HG02943 (cell line): ENCODE data around the gene B3GNT7.
"Not testable (repeated sequence)": the region's sequence is repeated elsewhere in the genome, so short reads cannot be mapped to it uniquely, and the experiment has no call there.

Experiments used
- ATAC-seq: cut with Tn5 transposase; IDR thresholded peaks from one replicate; pipeline ENCODE4 v1.9.1; 2021; ENCODE audit warnings: mild to moderate bottlenecking, low read depth, moderate library complexity; ENCODE audit not compliant: unreplicated experiment

B3GNT7 gene

GRCh38 chr2:231418820-231419640, 23.5 kb downstream of the B3GNT7 start:
- ATAC-seq = no peak

DNA sequence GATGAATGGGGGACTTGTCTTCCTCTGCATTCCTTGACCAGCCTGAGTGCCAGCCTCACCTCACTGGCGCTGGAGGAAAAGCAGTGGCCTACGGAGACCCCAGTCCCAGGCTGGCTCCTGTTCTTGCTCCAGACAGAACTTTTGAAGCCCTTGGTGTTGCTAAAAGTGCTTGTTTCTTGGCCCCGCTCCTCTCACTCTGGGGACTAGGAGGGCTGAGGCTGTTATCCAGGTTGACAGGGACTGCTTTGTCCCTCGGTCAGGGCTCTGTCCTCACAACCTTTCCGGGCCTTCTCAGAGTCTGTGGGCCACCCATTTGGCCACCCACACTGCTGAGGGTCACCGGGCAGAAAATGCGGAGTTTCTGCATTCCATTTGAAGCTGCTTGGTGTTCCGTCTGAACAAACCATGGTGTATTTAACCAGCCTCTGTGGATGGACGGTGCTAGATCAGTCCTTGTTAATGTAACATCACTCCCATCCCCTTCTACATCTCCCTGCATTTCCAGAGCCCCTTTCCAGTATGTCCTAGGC, 25.6 kb downstream of the B3GNT7 start:
- ATAC-seq = no peak

DNA sequence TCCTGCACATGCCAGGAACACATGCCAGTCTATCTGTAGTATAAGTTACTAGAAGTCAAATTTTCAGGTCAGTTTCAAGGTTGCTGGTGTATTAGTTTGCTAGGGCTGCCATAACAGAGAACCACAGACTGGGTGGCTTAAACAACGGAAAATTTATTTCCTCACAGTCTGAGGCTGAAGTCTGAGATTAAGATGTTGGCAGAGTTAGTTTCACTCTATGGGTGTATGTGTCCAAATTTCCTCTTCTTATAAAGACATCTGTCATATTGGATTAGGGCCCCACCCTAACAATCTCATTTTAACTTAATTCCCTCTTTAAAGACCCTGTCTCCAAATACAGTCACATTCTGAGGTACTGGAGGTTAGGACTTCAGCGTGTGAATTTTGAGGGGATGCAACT, 26.5 kb downstream of the B3GNT7 start:
- ATAC-seq = no peak

DNA sequence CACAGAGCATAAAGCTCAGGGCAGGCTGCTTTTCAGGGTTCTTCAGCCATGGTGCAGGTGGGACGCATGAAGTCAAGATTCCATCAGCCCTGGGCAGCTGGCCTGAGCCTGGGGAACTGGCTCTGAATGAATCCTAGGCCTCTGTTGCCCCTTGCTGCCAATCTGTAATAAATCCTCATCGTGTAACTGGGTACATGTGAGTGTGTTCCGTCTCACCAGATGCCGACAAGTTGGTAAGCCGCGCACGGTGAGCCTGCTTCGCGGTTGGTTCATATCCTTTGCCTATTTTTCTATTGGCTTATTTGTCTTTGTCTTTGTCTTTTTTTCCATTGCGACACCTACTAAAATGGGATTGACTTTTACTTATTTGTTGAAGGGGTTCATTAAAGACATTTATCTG, 27.7 kb downstream of the B3GNT7 start:
- ATAC-seq = no peak

GRCh38 chr2:231425291-231425810, 29.8 kb downstream of the B3GNT7 start:
- no peak for ATAC-seq

- no peak for ATAC-seq
Measured at GRCh38 chr2:231425811-231426703, 30.5 kb downstream of the B3GNT7 start.

GRCh38 chr2:231427116-231427515, 31.6 kb downstream of the B3GNT7 start:
- ATAC-seq = no peak

DNA sequence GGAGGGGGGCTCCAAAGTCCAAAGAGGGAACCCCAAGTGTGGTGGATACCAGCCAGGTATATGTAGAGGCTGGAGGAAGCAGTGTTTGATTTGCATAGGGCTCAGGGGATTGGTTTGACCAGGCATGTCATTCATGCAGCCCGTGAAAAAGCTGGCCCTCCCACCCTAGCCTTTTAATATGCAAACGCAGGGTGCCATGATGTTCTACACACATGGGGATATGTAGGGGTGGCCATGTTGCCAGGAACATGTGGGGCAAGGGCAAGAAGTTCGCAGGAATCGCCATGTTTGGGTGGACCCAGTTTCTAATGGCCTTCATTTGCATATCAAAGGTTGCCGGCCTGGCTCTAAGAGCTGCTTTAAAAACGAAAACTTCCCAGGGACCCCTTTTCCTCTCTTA, 33.6 kb downstream of the B3GNT7 start:
- no peak for ATAC-seq

- ATAC-seq = no peak
Measured at GRCh38 chr2:231429901-231430300, 34.4 kb downstream of the B3GNT7 start.

DNA sequence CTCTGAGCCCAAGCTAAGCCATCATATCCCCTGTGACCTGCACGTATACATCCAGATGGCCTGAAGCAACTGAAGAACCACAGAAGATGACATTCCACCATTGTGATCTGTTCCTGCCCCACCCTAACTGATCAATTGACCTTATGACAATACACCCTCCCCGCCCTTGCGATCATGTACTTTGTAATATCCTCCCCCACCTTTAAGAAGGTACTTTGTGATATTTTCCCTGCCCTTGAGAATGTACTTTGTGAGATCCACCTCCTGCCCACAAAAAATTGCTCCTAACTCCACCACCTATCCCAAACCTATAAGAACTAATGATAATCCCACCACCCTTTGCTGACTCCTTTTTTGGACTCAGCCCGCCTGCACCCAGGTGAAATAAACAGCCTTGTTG, 34.9 kb downstream of the B3GNT7 start:
- not testable (repeated sequence) for ATAC-seq

- ATAC-seq = no peak
Measured at GRCh38 chr2:231431606-231432005, 36.1 kb downstream of the B3GNT7 start.

- no peak for ATAC-seq
Measured at GRCh38 chr2:231433990-231434389, 38.5 kb downstream of the B3GNT7 start.

- no peak for ATAC-seq
Measured at GRCh38 chr2:231436957-231437356, 41.4 kb downstream of the B3GNT7 start.

- ATAC-seq = no peak
Measured at GRCh38 chr2:231449503-231450054, 54.1 kb downstream of the B3GNT7 start.

GRCh38 chr2:231450548-231450989, 55.1 kb downstream of the B3GNT7 start:
- no peak for ATAC-seq
